GM23338 (cell line): ENCODE data around the gene TNFRSF19.

Experiments used
- CTCF ChIP-seq, 2 experiments: fragments of 200-600 bp in 1 of 2; sonication (generic) in 1 of 2; conservative IDR thresholded peaks; 2 replicates each; pipeline versions ENCODE4 v1.5.1 to v1.6.1; 2016 to 2017; ENCODE audit warnings: antibody characterized with exemption in 2 of 2, low read depth in 2 of 2, mild to moderate bottlenecking in 2 of 2, moderate library complexity in 1 of 2
- EZH2 ChIP-seq: fragments of 200-600 bp; sonication (generic); IDR thresholded peaks from one replicate; pipeline ENCODE4 v1.8.0; 2017; ENCODE audit warnings: antibody characterized with exemption, mild to moderate bottlenecking, low read depth; ENCODE audit not compliant: unreplicated experiment
- EZH2phosphoT487 ChIP-seq: fragments of 200-600 bp; sonication (generic); IDR thresholded peaks from one replicate; pipeline ENCODE4 v1.8.1; 2018; ENCODE audit warnings: antibody characterized with exemption; ENCODE audit not compliant: unreplicated experiment
- JUNB ChIP-seq: IDR thresholded peaks from one replicate; pipeline ENCODE4 v1.6.1; 2016; ENCODE audit warnings: antibody characterized with exemption; ENCODE audit not compliant: unreplicated experiment
- POLR2AphosphoS5 ChIP-seq: IDR thresholded peaks from 2 replicates; pipeline ENCODE4 v1.6.1; 2016; ENCODE audit warnings: antibody characterized with exemption, low read depth
- ZNF462 ChIP-seq: fragments of 250-450 bp; sonication (Bioruptor Pico); IDR thresholded peaks from 2 replicates; pipeline ENCODE4 v1.5.0; 2020; ENCODE audit warnings: mild to moderate bottlenecking, moderate library complexity
- TF ChIP-seq, protein P1 (sequence below): IDR thresholded peaks from one replicate; pipeline ENCODE4 v1.6.1; 2018; ENCODE audit warnings: antibody characterized with exemption; ENCODE audit not compliant: unreplicated experiment

DNA sequence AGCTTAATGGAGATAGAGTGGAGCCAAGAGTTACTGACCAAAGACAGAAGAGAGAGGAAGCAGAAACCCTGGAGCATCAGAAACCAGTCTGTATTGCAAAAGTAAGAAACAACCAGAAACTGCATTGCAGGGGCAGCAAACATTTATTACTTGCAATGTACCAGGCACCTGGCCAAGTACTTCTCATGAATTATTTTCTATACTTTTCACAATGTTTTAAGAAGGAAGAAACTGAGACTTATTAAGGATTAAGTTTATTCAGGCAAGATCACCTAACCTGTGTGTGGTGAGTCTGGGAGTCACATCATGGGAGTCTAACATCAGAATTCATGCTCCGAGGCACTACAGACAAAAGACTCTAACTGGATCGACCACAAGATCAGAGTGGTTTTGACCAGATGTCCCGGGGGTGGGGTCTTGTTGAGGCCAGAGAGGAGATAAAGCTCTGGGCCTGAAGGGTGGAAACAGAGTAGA is 47.4 kb downstream of the TNFRSF19 start:
- TF ChIP-seq CTCF (conservative IDR thresholded peaks at IDR 0.05; ENCODE audit: low read depth in 2 of 2) (no peak), POLR2AphosphoS5 (no peak), JUNB (no peak), EZH2 (no peak), EZH2phosphoT487 (no peak), ZNF462 (CRISPR knock-in tag) (no peak)
- TF ChIP-seq, protein P1, sequence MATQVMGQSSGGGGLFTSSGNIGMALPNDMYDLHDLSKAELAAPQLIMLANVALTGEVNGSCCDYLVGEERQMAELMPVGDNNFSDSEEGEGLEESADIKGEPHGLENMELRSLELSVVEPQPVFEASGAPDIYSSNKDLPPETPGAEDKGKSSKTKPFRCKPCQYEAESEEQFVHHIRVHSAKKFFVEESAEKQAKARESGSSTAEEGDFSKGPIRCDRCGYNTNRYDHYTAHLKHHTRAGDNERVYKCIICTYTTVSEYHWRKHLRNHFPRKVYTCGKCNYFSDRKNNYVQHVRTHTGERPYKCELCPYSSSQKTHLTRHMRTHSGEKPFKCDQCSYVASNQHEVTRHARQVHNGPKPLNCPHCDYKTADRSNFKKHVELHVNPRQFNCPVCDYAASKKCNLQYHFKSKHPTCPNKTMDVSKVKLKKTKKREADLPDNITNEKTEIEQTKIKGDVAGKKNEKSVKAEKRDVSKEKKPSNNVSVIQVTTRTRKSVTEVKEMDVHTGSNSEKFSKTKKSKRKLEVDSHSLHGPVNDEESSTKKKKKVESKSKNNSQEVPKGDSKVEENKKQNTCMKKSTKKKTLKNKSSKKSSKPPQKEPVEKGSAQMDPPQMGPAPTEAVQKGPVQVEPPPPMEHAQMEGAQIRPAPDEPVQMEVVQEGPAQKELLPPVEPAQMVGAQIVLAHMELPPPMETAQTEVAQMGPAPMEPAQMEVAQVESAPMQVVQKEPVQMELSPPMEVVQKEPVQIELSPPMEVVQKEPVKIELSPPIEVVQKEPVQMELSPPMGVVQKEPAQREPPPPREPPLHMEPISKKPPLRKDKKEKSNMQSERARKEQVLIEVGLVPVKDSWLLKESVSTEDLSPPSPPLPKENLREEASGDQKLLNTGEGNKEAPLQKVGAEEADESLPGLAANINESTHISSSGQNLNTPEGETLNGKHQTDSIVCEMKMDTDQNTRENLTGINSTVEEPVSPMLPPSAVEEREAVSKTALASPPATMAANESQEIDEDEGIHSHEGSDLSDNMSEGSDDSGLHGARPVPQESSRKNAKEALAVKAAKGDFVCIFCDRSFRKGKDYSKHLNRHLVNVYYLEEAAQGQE, result no peak
